ENCODE measurements around the gene FBXO46.
A peak's percentile ranks its signal among the peaks of the same experiment; 100 is the strongest.

The FBXO46 gene

DNA sequence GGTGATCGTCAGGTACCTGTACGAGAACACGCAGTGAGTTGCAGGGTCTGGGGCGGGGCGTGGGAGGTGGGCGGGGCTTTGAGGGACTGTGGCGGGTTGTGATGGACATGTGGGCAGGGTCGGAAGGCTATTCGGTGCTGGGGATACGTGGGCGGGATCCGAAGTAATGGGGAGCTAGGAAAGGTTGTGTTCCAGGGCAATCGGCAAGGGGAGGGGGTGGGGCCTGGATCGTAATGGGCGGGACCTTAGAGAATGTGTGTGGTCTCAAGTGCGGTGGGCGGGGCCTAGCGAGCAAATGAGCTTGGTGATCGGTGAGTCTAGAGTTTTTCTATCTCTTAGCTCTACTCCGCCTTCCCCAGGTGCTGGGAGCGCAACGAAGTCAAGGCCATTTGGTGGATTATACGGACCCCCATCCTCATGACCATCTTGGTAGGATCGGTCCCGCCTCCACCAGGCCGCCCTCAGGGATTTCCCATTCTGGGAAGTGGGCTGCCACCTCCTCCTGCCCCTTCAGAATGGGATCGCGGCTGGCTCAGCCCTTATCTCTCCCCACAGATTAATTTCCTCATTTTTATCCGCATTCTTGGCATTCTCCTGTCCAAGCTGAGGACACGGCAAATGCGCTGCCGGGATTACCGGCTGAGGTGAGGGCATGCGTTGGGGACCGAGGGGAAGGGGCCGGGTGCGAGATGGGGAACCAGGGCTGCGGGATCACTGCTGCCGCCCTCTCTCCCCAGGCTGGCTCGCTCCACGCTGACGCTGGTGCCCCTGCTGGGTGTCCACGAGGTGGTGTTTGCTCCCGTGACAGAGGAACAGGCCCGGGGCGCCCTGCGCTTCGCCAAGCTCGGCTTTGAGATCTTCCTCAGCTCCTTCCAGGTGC, 53.1 kb downstream of the FBXO46 start:
- Histone ChIP-seq H3K4me3 (ENCODE audit: low read length in 2 of 2) (peak overlapping the region in 1 of 2 donors; percentile 8), H3K9me3 (ENCODE audit: control insufficient read depth in 2 of 2, low read length in 2 of 2) (no peaks in the 10 kb centered on the region), H3K9ac (ENCODE audit: low read length in 2 of 2) (no peak overlapping the region), H3K27me3 (ENCODE audit: control insufficient read depth in 1 of 2, insufficient read depth in 2 of 2, low read length in 2 of 2) (peaks cover 31 to 35% of the 10 kb centered on the region in 2 donors), H3K27ac (ENCODE audit: low read length) (no peak overlapping the region), H3K4me1 (ENCODE audit: control insufficient read depth, insufficient read depth, low read length) (peaks cover 25% of the 10 kb centered on the region), H3K36me3 (ENCODE audit: control insufficient read depth in 2 of 2, insufficient read depth in 2 of 2, low read length in 2 of 2) (no peaks in the 10 kb centered on the region)

DNA sequence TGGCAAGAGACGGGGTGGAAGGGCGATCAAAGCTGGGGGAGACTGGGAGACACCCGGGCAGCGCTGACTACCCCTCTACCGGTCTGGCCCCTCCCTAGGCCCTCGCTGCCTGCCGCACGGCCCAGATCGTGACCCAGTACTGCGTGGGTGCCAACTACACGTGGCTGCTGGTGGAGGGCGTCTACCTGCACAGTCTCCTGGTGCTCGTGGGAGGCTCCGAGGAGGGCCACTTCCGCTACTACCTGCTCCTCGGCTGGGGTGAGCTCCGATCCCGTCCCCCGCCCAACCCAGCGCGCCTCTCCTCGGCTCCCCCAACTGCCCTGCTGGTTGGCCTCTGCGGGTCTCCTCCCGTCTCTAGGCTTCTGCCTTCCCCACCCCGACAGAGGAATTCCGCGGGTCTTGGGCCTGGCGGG, 53.8 kb downstream of the FBXO46 start:
- Histone ChIP-seq H3K9me3 (ENCODE audit: control insufficient read depth in 2 of 2, low read length in 2 of 2) (no peaks in the 10 kb centered on the region), H3K27ac (ENCODE audit: low read length) (no peak overlapping the region), H3K4me1 (ENCODE audit: control insufficient read depth, insufficient read depth, low read length) (peaks cover 22% of the 10 kb centered on the region), H3K9ac (ENCODE audit: low read length in 2 of 2) (no peak overlapping the region), H3K27me3 (ENCODE audit: control insufficient read depth in 1 of 2, insufficient read depth in 2 of 2, low read length in 2 of 2) (peaks cover 33 to 35% of the 10 kb centered on the region in 2 donors), H3K4me3 (ENCODE audit: low read length in 2 of 2) (no peak overlapping the region), H3K36me3 (ENCODE audit: control insufficient read depth in 2 of 2, insufficient read depth in 2 of 2, low read length in 2 of 2) (no peaks in the 10 kb centered on the region)

DNA sequence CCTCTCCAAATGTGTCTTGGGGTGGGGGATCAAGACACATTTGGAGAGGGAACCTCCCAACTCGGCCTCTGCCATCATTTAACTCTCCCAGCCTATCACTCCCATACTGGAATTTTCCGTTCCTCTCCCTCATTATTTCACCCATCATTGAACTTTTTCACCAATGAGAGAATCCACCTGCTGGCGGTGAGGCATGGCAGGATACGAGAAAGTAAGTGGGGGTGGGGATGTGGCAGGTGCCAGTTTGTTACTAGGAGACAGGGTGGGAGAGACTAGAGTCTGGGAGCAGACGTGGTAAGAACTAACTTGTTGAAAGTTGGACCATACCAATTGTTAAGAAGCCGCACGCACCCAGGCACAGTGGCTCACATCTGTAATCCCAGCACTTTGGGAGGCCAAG, 55.8 kb downstream of the FBXO46 start:
- Histone ChIP-seq H3K27me3 (ENCODE audit: control insufficient read depth in 1 of 2, insufficient read depth in 2 of 2, low read length in 2 of 2) (peaks cover 46 to 51% of the 10 kb centered on the region in 2 donors), H3K4me3 (ENCODE audit: low read length in 2 of 2) (no peak overlapping the region), H3K36me3 (ENCODE audit: control insufficient read depth in 2 of 2, insufficient read depth in 2 of 2, low read length in 2 of 2) (no peaks in the 10 kb centered on the region), H3K9me3 (ENCODE audit: control insufficient read depth in 2 of 2, low read length in 2 of 2) (no peaks in the 10 kb centered on the region), H3K9ac (ENCODE audit: low read length in 2 of 2) (no peak overlapping the region), H3K4me1 (ENCODE audit: control insufficient read depth, insufficient read depth, low read length) (peaks cover 13% of the 10 kb centered on the region), H3K27ac (ENCODE audit: low read length) (no peak overlapping the region)

DNA sequence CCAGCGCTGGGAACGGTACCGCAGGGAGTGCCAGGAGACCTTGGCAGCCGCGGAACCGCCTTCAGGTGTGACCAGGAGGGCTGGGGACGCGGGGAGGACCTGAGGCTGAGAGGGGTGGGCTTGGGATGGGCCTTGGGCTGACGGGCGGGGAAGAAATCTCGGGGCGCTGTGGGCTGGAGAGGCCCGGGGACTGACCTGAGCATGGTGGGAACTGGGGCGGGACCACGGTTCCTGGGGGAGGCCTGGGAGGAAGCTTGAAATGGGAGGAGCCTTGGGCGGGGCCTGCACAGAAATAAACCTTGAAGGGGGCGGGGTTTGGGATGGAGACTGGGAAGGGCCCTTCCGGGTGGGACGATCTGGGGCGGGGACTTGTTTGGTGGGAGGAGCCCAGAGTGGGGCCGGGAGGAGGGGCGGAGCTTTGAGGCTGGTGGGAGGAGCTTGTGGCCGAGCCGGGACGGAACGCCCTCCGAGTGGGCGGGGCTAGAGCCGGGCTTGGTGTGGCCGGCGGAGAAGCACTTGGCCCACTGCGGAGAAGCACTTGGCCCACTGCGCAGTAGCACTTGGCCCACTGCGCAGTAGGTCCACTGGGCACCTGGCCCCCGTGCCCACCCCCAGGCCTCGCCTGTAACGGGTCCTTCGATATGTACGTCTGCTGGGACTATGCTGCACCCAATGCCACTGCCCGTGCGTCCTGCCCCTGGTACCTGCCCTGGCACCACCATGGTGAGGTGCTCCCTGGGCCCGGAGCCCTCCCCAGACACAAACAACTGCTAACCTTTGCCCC, 59.8 kb downstream of the FBXO46 start:
- peak overlapping the region in 1 of 2 donors; percentile 8 for H3K4me3 ChIP-seq (ENCODE audit: low read length in 2 of 2)
- peaks cover 14% of the 10 kb centered on the region for H3K4me1 ChIP-seq (ENCODE audit: control insufficient read depth, insufficient read depth, low read length)
- H3K9me3 ChIP-seq (ENCODE audit: control insufficient read depth in 2 of 2, low read length in 2 of 2) = no peaks in the 10 kb centered on the region
- peaks cover 47 to 54% of the 10 kb centered on the region in 2 donors for H3K27me3 ChIP-seq (ENCODE audit: control insufficient read depth in 1 of 2, insufficient read depth in 2 of 2, low read length in 2 of 2)
- no peaks in the 10 kb centered on the region for H3K36me3 ChIP-seq (ENCODE audit: control insufficient read depth in 2 of 2, insufficient read depth in 2 of 2, low read length in 2 of 2)
- H3K27ac ChIP-seq (ENCODE audit: low read length) = no peak overlapping the region
- no peak overlapping the region for H3K9ac ChIP-seq (ENCODE audit: low read length in 2 of 2)

DNA sequence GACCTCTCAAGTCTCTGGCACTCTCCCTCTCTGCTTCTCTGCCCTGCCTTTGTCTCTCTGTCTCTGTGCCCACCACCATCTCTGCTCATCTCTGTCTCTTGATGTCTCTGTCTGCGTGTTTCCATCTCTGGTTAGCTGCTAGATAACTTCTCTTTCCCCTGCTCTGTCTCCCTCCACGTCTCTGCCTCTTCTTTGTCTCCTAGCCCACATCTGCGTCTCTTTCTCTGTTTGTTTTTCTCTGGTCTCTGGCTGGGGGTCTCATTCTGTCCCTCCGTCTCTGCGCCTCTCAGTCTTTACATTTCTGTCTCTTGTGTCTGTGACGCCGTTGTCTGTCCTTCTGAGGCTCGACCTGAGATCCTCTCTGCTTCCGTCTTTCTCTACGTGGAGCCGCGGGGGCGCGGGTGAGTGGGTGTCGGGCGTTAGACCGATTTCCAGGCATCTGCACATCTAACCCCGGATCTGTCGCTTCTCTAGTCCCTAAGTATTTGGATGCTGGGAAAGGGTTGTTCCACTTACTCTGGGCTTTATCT, 62.3 kb downstream of the FBXO46 start:
- Histone ChIP-seq H3K27me3 (ENCODE audit: control insufficient read depth in 1 of 2, insufficient read depth in 2 of 2, low read length in 2 of 2) (peaks cover 51 to 55% of the 10 kb centered on the region in 2 donors), H3K4me3 (ENCODE audit: low read length in 2 of 2) (peak overlapping the region; percentile 48 to 57), H3K4me1 (ENCODE audit: control insufficient read depth, insufficient read depth, low read length) (peaks cover 14% of the 10 kb centered on the region), H3K9ac (ENCODE audit: low read length in 2 of 2) (peak overlapping the region in 1 of 2 donors; percentile 9), H3K36me3 (ENCODE audit: control insufficient read depth in 2 of 2, insufficient read depth in 2 of 2, low read length in 2 of 2) (no peaks in the 10 kb centered on the region), H3K27ac (ENCODE audit: low read length) (no peak overlapping the region), H3K9me3 (ENCODE audit: control insufficient read depth in 2 of 2, low read length in 2 of 2) (no peaks in the 10 kb centered on the region)

DNA sequence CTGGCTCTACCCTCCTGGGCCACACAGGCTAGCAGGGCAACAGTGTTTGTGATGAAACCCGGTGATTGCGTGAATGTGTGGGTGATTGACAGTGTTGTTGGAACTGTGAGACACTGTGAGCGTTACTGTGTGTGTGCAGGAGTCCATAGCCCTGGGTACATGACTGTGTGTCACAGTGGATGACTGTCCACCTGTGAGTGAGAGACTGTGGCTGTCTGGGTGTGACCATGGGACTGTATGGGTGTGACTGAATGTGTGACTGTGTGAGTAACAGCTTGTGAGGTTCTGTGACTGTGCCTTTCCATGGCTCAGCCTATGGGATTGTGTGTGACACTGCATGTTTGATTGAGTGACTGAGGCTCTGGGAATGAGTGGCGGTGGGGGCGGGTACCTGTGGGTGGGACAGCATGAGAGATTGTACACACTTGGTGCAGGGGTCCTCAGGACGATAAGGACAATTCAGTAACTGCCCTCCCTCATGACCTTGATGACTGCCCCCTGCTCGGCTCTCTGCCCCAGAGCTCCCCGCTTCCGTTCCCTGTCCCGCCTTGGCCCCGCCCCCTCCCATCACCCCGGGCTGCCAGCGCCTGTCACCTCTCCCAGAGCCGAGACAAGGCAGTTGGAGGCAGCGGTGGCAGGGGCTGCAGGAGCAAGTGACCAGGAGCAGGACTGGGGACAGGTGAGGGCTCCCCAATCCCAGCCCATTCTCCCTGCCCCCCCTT, 62.9 kb downstream of the FBXO46 start, which contains the start of gene GIPR:
Gene GIPR (plus strand): TSS at position 602 of the 722 bp plus-strand sequence. CDS start 1,300 bp downstream, outside the sequence.
- Histone ChIP-seq H3K36me3 (ENCODE audit: control insufficient read depth in 2 of 2, insufficient read depth in 2 of 2, low read length in 2 of 2) (no peaks in the 10 kb centered on the region), H3K4me1 (ENCODE audit: control insufficient read depth, insufficient read depth, low read length) (peaks cover 14% of the 10 kb centered on the region), H3K4me3 (ENCODE audit: low read length in 2 of 2) (peak within 1 kb of the TSS; percentile 48 to 57), H3K9ac (ENCODE audit: low read length in 2 of 2) (peak within 1 kb of the TSS in 1 of 2 donors; percentile 9), H3K9me3 (ENCODE audit: control insufficient read depth in 2 of 2, low read length in 2 of 2) (no peaks in the 10 kb centered on the region), H3K27me3 (ENCODE audit: control insufficient read depth in 1 of 2, insufficient read depth in 2 of 2, low read length in 2 of 2) (peaks cover 51 to 53% of the 10 kb centered on the region in 2 donors), H3K27ac (ENCODE audit: low read length) (no peak within 1 kb of the TSS)

DNA sequence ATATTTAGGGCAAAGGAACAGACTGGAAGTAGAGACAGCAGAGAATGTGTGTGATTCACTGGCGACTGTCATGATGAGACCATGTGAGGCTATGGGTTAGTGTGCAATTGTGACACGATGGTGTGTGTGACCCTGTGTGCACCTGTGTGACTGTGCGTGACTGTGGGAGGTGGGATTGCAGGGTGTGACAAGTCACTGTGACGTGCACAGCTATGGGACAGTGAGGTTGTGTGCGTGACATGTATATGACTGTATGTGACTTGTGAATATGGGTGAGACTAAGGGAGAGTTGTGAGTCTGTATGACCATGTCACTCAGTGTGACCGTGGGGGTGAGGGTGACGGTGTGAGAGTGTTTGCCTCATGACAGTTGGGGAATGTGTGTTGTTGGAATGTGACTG, 66.1 kb downstream of the FBXO46 start:
- Histone ChIP-seq H3K27me3 (ENCODE audit: control insufficient read depth in 1 of 2, insufficient read depth in 2 of 2, low read length in 2 of 2) (peaks cover 36 to 37% of the 10 kb centered on the region in 2 donors), H3K27ac (ENCODE audit: low read length) (no peak overlapping the region), H3K36me3 (ENCODE audit: control insufficient read depth in 2 of 2, insufficient read depth in 2 of 2, low read length in 2 of 2) (no peaks in the 10 kb centered on the region)

DNA sequence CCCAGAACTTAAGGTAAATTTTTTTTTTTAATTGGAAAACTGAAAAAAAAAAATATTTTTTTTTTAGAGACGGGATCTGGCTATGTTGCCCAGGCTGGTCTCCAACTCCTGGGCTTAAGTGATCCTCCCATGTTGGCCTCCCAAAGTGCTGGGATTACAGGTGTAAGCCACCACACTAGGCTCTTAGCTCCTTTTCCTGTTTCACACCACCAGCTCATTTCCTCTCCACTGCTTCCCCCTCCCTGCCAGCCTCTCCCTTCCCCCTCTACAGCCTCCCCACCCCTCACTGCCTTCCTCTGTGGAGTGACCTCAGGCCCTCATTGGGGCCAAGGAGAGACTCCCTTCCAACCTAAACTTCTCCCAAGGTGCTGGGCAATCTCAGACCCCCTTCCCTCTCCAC, 66.9 kb downstream of the FBXO46 start:
- Histone ChIP-seq H3K9ac (ENCODE audit: low read length in 2 of 2) (no peak overlapping the region), H3K4me1 (ENCODE audit: control insufficient read depth, insufficient read depth, low read length) (peaks cover 7% of the 10 kb centered on the region), H3K27me3 (ENCODE audit: control insufficient read depth in 1 of 2, insufficient read depth in 2 of 2, low read length in 2 of 2) (peaks cover 31 to 36% of the 10 kb centered on the region in 2 donors), H3K36me3 (ENCODE audit: control insufficient read depth in 2 of 2, insufficient read depth in 2 of 2, low read length in 2 of 2) (no peaks in the 10 kb centered on the region), H3K4me3 (ENCODE audit: low read length in 2 of 2) (no peak overlapping the region), H3K27ac (ENCODE audit: low read length) (no peak overlapping the region), H3K9me3 (ENCODE audit: control insufficient read depth in 2 of 2, low read length in 2 of 2) (no peaks in the 10 kb centered on the region)

More for the DNA sequence above, 66.1 kb downstream of the FBXO46 start:
- no peak overlapping the region for H3K9ac ChIP-seq (ENCODE audit: low read length in 2 of 2)
- H3K4me1 ChIP-seq (ENCODE audit: control insufficient read depth, insufficient read depth, low read length) = peaks cover 14% of the 10 kb centered on the region
- no peaks in the 10 kb centered on the region for H3K9me3 ChIP-seq (ENCODE audit: control insufficient read depth in 2 of 2, low read length in 2 of 2)
- H3K4me3 ChIP-seq (ENCODE audit: low read length in 2 of 2) = no peak overlapping the region

DNA sequence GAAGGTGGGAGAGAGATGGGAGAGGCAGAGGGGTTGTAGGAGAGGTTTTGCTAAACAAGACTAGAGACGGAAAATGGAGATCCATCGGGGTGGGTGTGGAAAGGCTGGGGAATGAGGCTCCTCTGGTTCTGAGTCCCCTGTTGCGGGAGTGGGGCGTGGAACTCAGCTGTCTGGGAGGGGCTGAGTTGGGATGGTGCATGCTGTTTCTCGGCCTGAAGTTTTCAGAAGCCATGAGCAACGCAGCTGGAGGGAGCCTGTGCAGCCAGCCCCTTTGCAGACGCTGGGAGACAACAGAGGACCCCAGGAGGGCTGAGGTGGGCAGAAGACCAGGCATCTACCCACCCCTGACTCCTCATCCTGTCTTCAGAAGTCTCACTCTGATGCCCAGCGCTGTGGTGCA, 70.1 kb downstream of the FBXO46 start:
- H3K9ac ChIP-seq (ENCODE audit: low read length in 2 of 2) = no peak overlapping the region
- H3K27me3 ChIP-seq (ENCODE audit: control insufficient read depth in 1 of 2, insufficient read depth in 2 of 2, low read length in 2 of 2) = peaks cover 19 to 22% of the 10 kb centered on the region in 2 donors
- no peaks in the 10 kb centered on the region for H3K36me3 ChIP-seq (ENCODE audit: control insufficient read depth in 2 of 2, insufficient read depth in 2 of 2, low read length in 2 of 2)
- H3K4me1 ChIP-seq (ENCODE audit: control insufficient read depth, insufficient read depth, low read length) = no peaks in the 10 kb centered on the region
- H3K9me3 ChIP-seq (ENCODE audit: control insufficient read depth in 2 of 2, low read length in 2 of 2) = no peaks in the 10 kb centered on the region
- H3K4me3 ChIP-seq (ENCODE audit: low read length in 2 of 2) = no peak overlapping the region
- H3K27ac ChIP-seq (ENCODE audit: low read length) = no peak overlapping the region
